Sigmoid colon (tissue), 7 donors: ENCODE data around the gene UBR2. TPM values are rescaled to one million over a fixed set of nuclear protein-coding genes. Genes with fewer than 3 reads are reported as not detected.
A peak's percentile ranks its signal among the peaks of the same experiment; 100 is the strongest.

Experiments
- DNase-seq: peaks from one replicate; pipeline ENCODE4 v3.0.0-alpha.2; 2019
- H3K27ac ChIP-seq, 4 donors: fragments of 200-600 bp; sonication (generic); one replicate each; pipeline ENCODE4 v1.5.1; 2016 to 2019; ENCODE audit warnings: mild to moderate bottlenecking in 1 of 4
- H3K27me3 ChIP-seq, 3 donors: fragments of 200-600 bp; sonication (generic); one replicate each; pipeline ENCODE4 v1.5.1; 2019; ENCODE audit warnings: mild to moderate bottlenecking in 1 of 3
- H3K36me3 ChIP-seq, 4 donors: fragments of 200-600 bp; sonication (generic); one replicate each; pipeline ENCODE4 v1.5.1; 2016 to 2019
- H3K4me1 ChIP-seq, 4 donors: fragments of 200-600 bp; sonication (generic); one replicate each; pipeline ENCODE4 v1.5.1; 2017 to 2019
- H3K4me3 ChIP-seq, 4 donors: fragments of 200-600 bp; sonication (generic); one replicate each; pipeline ENCODE4 v1.5.1; 2017 to 2019; ENCODE audit warnings: mild to moderate bottlenecking in 2 of 4, moderate library complexity in 1 of 4
- H3K9me3 ChIP-seq, 4 donors: fragments of 200-600 bp in 3 of 4; sonication (generic) in 3 of 4; one replicate each; pipeline versions ENCODE4 v1.5.1 to v1.6.1; 2013 to 2019
- CTCF ChIP-seq, 4 experiments: fragments of 450-650 bp in 3 of 4; fragments of 200-600 bp in 1 of 4; IDR thresholded peaks; one replicate each; pipeline ENCODE4 v1.5.1; 2016 to 2019; ENCODE audit warnings: antibody characterized with exemption in 4 of 4, mild to moderate bottlenecking in 3 of 4, moderate library complexity in 2 of 4
- EP300 ChIP-seq, 4 donors: sonication (generic); formaldehyde crosslinking; IDR thresholded peaks; one replicate each; pipeline ENCODE4 v1.6.1; 2017; ENCODE audit warnings: antibody characterized with exemption in 4 of 4
- POLR2A ChIP-seq, 2 donors: fragments of 450-650 bp; IDR thresholded peaks; one replicate each; pipeline ENCODE4 v1.6.1; 2016; ENCODE audit warnings: antibody characterized with exemption in 2 of 2, mild to moderate bottlenecking in 2 of 2, moderate library complexity in 2 of 2
- POLR2AphosphoS5 ChIP-seq, 4 donors: sonication (generic); formaldehyde crosslinking; IDR thresholded peaks; one replicate each; pipeline ENCODE4 v1.6.1; 2017; ENCODE audit warnings: antibody characterized with exemption in 4 of 4
- WGBS, 2 donors: extraction: QIAGEN DNeasy Blood & Tissue Kit; methylation state at CpG; one replicate each; pipeline ENCODE4 v1.1.7; 2013; 5-methylcytosine and 5-hydroxymethylcytosine counted together
- intact Hi-C: fragments of 100-400 bp; cut with DNase I; formaldehyde crosslinking; loops from one replicate; pipeline ENCODE4 v1.15.1; 2023
- polyA plus RNA-seq, 3 donors: library from polyadenylated mRNA; stranded (reverse); fragments of 200-250 nt; gene quantifications; one replicate each; pipeline ENCODE4 v1.2.3, GENCODE V29; 2013
- total RNA-seq, 4 donors: library from RNA; depleted of rRNA; stranded (reverse); fragments of >200 nt; gene quantifications; one replicate each; pipeline ENCODE4 v1.1.0, GENCODE V29; 2016
- donor health status: healthy with polysubstance abuse.
- donor health status: Bipolar disorder and iron deficiency.
- donor health status: healthy.

The UBR2 gene
- total and polyA plus RNA-seq, 7 donors, result 6.6 to 34.3 (median 30.4) TPM

DNA sequence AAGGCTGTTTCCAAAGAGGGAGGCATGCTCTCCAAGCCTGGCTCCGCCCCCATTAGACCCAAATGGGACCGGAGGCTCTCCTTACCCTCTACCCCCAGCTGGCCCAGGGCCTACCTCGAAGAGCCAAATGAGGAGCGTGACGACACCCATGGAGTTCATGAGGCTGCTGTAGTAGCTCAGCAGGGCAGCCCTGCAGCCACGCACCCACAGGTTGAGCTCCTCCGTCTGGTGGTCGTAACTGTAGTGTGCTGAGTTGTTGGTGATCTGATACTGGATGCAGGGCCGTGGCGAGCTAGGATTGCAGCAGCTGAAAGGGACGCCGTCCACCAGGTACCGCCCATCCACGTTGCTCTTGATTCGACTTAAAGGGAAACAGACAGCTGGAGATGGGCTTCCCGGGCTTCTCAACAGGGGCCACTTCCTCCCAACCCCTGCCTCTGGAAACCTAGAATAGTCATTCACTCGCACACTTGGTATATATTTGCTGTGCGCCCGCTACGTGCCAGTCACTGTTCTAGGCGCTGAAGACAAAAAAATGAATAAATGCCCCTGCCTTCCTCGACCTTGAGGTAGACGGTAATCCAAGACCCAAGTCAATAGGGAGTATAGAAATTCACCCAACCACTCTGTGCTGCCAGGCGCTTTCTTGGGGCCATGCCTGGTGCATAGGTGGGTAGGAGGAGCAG lies 140.6 kb downstream of the UBR2 start:
- no peaks in the 10 kb centered on the region for H3K36me3 ChIP-seq
- H3K27ac ChIP-seq, result peak overlapping the region in 1 of 4 donors; percentile 63
- no peaks in the 10 kb centered on the region for H3K27me3 ChIP-seq
- intact Hi-C loops, result no loop called here
- DNase-seq, result peak; percentile 81
- no peaks in the 10 kb centered on the region for H3K9me3 ChIP-seq
- H3K4me3 ChIP-seq, result peak overlapping the region in 1 of 4 donors; percentile 48
- TF ChIP-seq POLR2A (IDR thresholded peaks at IDR 0.05) (no peak), POLR2AphosphoS5 (IDR thresholded peaks at IDR 0.05) (peak in 1 of 4 donors; percentile 24)
- WGBS, 2 donors, result 64 to 81% methylated on average over 24 of the region's 24 CpGs
- peaks cover 0 to 11% (median 5%) of the 10 kb centered on the region in 4 donors for H3K4me1 ChIP-seq

- peak overlapping the region in 1 of 4 donors; percentile 48 for H3K4me3 ChIP-seq
- H3K27ac ChIP-seq, result peak overlapping the region in 1 of 4 donors; percentile 63
- H3K4me1 ChIP-seq, result peaks cover 0 to 11% (median 5%) of the 10 kb centered on the region in 4 donors
- no peaks in the 10 kb centered on the region for H3K9me3 ChIP-seq
- H3K36me3 ChIP-seq, result no peaks in the 10 kb centered on the region
- 51 to 81% methylated on average over 4 of the region's 4 CpGs for WGBS, 2 donors
- intact Hi-C loops, result no loop called here
- TF ChIP-seq CTCF (IDR thresholded peaks at IDR 0.05) (no peak), EP300 (IDR thresholded peaks at IDR 0.05) (no peak), POLR2AphosphoS5 (IDR thresholded peaks at IDR 0.05) (no peak), POLR2A (IDR thresholded peaks at IDR 0.05) (no peak)
- no peaks in the 10 kb centered on the region for H3K27me3 ChIP-seq
- DNase-seq, result no peak
Measured at GRCh38 chr6:42704937-42705374, 141.1 kb downstream of the UBR2 start.

DNA sequence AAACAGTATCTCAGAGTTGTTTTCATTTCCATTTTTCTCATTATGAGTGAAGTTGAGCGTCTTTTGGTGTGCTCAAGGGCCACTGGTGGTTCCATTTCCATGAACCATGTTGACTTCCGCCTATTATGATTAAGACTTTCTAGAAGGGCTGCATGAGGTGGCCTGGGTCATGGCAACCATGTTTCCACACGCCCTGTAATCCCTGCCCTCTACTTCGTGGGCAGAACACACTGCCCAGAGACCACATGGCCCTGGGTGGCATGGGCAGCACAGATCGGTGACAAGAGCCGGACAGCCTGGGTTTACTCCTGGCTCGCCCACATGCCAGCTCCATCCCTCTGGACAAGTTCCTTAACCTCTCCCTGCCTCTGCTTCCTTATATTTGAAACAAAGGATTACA lies 143.8 kb downstream of the UBR2 start:
- Histone ChIP-seq H3K4me1 (peaks cover 0 to 18% (median 5%) of the 10 kb centered on the region in 4 donors), H3K36me3 (no peaks in the 10 kb centered on the region), H3K9me3 (peaks cover 0 to 6% (median 2%) of the 10 kb centered on the region in 4 donors), H3K27ac (no peak overlapping the region), H3K27me3 (no peaks in the 10 kb centered on the region), H3K4me3 (no peak overlapping the region)
- DNase-seq, result no peak
- TF ChIP-seq EP300 (IDR thresholded peaks at IDR 0.05) (no peak), CTCF (IDR thresholded peaks at IDR 0.05) (no peak), POLR2A (IDR thresholded peaks at IDR 0.05) (no peak), POLR2AphosphoS5 (IDR thresholded peaks at IDR 0.05) (no peak)
- intact Hi-C loops, result no loop called here
- WGBS, 2 donors, result 90 to 93% methylated on average over 7 of the region's 7 CpGs

- Histone ChIP-seq H3K9me3 (peaks cover 0 to 6% (median 2%) of the 10 kb centered on the region in 4 donors), H3K4me1 (peaks cover 0 to 18% (median 5%) of the 10 kb centered on the region in 4 donors), H3K27me3 (no peaks in the 10 kb centered on the region), H3K27ac (no peak overlapping the region), H3K4me3 (no peak overlapping the region), H3K36me3 (no peaks in the 10 kb centered on the region)
- intact Hi-C loops, result no loop called here
- WGBS, 2 donors, result 93 to 94% methylated on average over 11 of the region's 11 CpGs
- DNase-seq, result no peak
- no peak for TF ChIP-seq POLR2A (IDR thresholded peaks at IDR 0.05)
- no peak for TF ChIP-seq CTCF (IDR thresholded peaks at IDR 0.05)
- no peak for TF ChIP-seq EP300 (IDR thresholded peaks at IDR 0.05)
- no peak for TF ChIP-seq POLR2AphosphoS5 (IDR thresholded peaks at IDR 0.05)
Measured at GRCh38 chr6:42708096-42708495, 144.3 kb downstream of the UBR2 start.

- Histone ChIP-seq H3K4me3 (no peak overlapping the region), H3K9me3 (peaks cover 0 to 6% (median 2%) of the 10 kb centered on the region in 4 donors), H3K36me3 (no peaks in the 10 kb centered on the region), H3K4me1 (peaks cover 0 to 7% (median under 1%) of the 10 kb centered on the region in 4 donors), H3K27me3 (no peaks in the 10 kb centered on the region), H3K27ac (no peak overlapping the region)
- DNase-seq, result no peak
- 90 to 93% methylated on average over 6 of the region's 6 CpGs for WGBS, 2 donors
- intact Hi-C loops, result no loop called here
- TF ChIP-seq POLR2A (IDR thresholded peaks at IDR 0.05), result no peak
- no peak for TF ChIP-seq EP300 (IDR thresholded peaks at IDR 0.05)
- no peak for TF ChIP-seq CTCF (IDR thresholded peaks at IDR 0.05)
Measured at GRCh38 chr6:42709871-42710270, 146.0 kb downstream of the UBR2 start.
